Neural cell (in vitro differentiated cells): ENCODE measurements around the gene RIC1. TPM values are rescaled to one million over a fixed set of nuclear protein-coding genes. Genes with fewer than 3 reads are reported as not detected.

ENCODE experiments used
- H2AFZ ChIP-seq: fragments of 200-600, 300-800 bp; sonication (generic), shearing (Covaris generic); 2 replicates; pipeline ENCODE4 v1.6.0; 2014; ENCODE audit warnings: low read depth, mild to moderate bottlenecking, antibody characterized with exemption, low read length, moderate library complexity
- H3F3A ChIP-seq: fragments of 200-600 bp; shearing (Covaris generic); 2 replicates; pipeline ENCODE4 v1.6.1; 2016; ENCODE audit warnings: mild to moderate bottlenecking, moderate library complexity, mixed read lengths, antibody characterized with exemption, low read length; ENCODE audit not compliant: insufficient read depth, poor library complexity, severe bottlenecking
- H3K27ac ChIP-seq: fragments of 200-600, 300-800 bp; sonication (generic), shearing (Covaris generic); 2 replicates; pipeline ENCODE4 v1.5.1; 2014; ENCODE audit warnings: mild to moderate bottlenecking, low read length, moderate library complexity
- H3K27me3 ChIP-seq: fragments of 300-800, 200-600 bp; sonication (generic), shearing (Covaris generic); 2 replicates; pipeline ENCODE4 v1.6.0; 2014; ENCODE audit warnings: mild to moderate bottlenecking, low read depth, low read length, moderate library complexity; ENCODE audit not compliant: insufficient read depth
- H3K36me3 ChIP-seq: fragments of 300-800, 200-600 bp; sonication (generic), shearing (Covaris generic); 2 replicates; pipeline ENCODE4 v1.5.1; 2014; ENCODE audit warnings: mild to moderate bottlenecking, antibody characterized with exemption, low read length, moderate library complexity; ENCODE audit not compliant: insufficient read depth
- H3K4me2 ChIP-seq: fragments of 300-800, 200-600 bp; sonication (generic), shearing (Covaris generic); 2 replicates; pipeline ENCODE4 v1.6.0; 2014; ENCODE audit warnings: mild to moderate bottlenecking, low read length
- H3K4me3 ChIP-seq: fragments of 300-800, 200-600 bp; sonication (generic), shearing (Covaris generic); 2 replicates; pipeline ENCODE4 v1.5.1; 2014; ENCODE audit warnings: mild to moderate bottlenecking, low read length, moderate library complexity
- H3K79me2 ChIP-seq: fragments of 200-600 bp; shearing (Covaris generic); replicated peaks from 2 replicates; pipeline ENCODE4 v1.6.0; 2014; ENCODE audit warnings: mild to moderate bottlenecking, low read length, moderate library complexity; ENCODE audit not compliant: insufficient read depth
- H3K9ac ChIP-seq: fragments of 300-800, 200-600 bp; sonication (generic), shearing (Covaris generic); 2 replicates; pipeline ENCODE4 v1.6.1; 2016; ENCODE audit warnings: mild to moderate bottlenecking, low read length, mixed read lengths
- H3K9me2 ChIP-seq: fragments of 200-600 bp; shearing (Covaris generic); 2 replicates; pipeline ENCODE4 v1.6.1; 2016; ENCODE audit warnings: mild to moderate bottlenecking, low read length, mixed read lengths; ENCODE audit not compliant: insufficient read depth
- H3K9me3 ChIP-seq: fragments of 200-600, 300-800 bp; sonication (generic), shearing (Covaris generic); 2 replicates; pipeline ENCODE4 v1.6.1; 2016; ENCODE audit warnings: mild to moderate bottlenecking, mixed run types, low read length, moderate library complexity, mixed read lengths
- H4K20me1 ChIP-seq: fragments of 200-600 bp; shearing (Covaris generic); 2 replicates; pipeline ENCODE4 v1.6.1; 2016; ENCODE audit warnings: mild to moderate bottlenecking, mixed run types; ENCODE audit not compliant: insufficient read depth
- EP300 ChIP-seq: fragments of 450-650 bp; conservative IDR thresholded peaks from 2 replicates; pipeline ENCODE4 v1.6.1; 2014; ENCODE audit warnings: antibody characterized with exemption, mild to moderate bottlenecking, moderate library complexity; ENCODE audit not compliant: poor library complexity, severe bottlenecking
- EZH2 ChIP-seq: fragments of 200-600, 300-800 bp; shearing (Covaris generic), sonication (generic); IDR thresholded peaks from 2 replicates; pipeline ENCODE4 v1.6.1; 2014; ENCODE audit warnings: antibody characterized with exemption, low read length, borderline replicate concordance, mild to moderate bottlenecking; ENCODE audit not compliant: insufficient read depth, poor library complexity, severe bottlenecking
- MXI1 ChIP-seq: fragments of 450-650 bp; conservative IDR thresholded peaks from 2 replicates; pipeline ENCODE4 v1.6.1; 2014; ENCODE audit warnings: antibody characterized with exemption, mild to moderate bottlenecking; ENCODE audit not compliant: poor library complexity, severe bottlenecking
- POLR2AphosphoS5 ChIP-seq: IDR thresholded peaks from 2 replicates; pipeline ENCODE4 v1.6.1; 2012
- RAD21 ChIP-seq: fragments of 450-650 bp; conservative IDR thresholded peaks from 2 replicates; pipeline ENCODE4 v1.6.1; 2014; ENCODE audit warnings: antibody characterized with exemption, mild to moderate bottlenecking, moderate library complexity
- SMC3 ChIP-seq: fragments of 450-650 bp; conservative IDR thresholded peaks from 2 replicates; pipeline ENCODE4 v1.6.1; 2014; ENCODE audit warnings: antibody characterized with exemption, mild to moderate bottlenecking, moderate library complexity; ENCODE audit not compliant: poor library complexity
- TAF1 ChIP-seq: IDR thresholded peaks from 2 replicates; pipeline ENCODE4 v1.6.1; 2012; ENCODE audit warnings: low read depth
- polyA plus RNA-seq: library from polyadenylated mRNA; depleted of rRNA; stranded (reverse); fragments of >200 nt; gene quantifications from 2 replicates; pipeline ENCODE4 v1.2.3, GENCODE V29; 2014
- TF ChIP-seq, protein P1 (sequence below): fragments of 450-650 bp; IDR thresholded peaks from 2 replicates; pipeline ENCODE4 v1.5.1; 2014; ENCODE audit warnings: antibody characterized with exemption, mild to moderate bottlenecking, moderate library complexity; ENCODE audit not compliant: poor library complexity, severe bottlenecking
- TF ChIP-seq, protein P2 (sequence below): IDR thresholded peaks from 2 replicates; pipeline ENCODE4 v1.6.1; 2012; ENCODE audit warnings: borderline replicate concordance

Gene RIC1
- polyA plus RNA-seq, 1 donor from 2014 or later: 9.9 TPM

GRCh38 chr9:5611321-5612184 lies 17.4 kb upstream of the RIC1 start:
- Histone ChIP-seq H3K27ac (no peak overlapping the region), H3F3A (no peaks in the 10 kb centered on the region), H3K9me3 (no peaks in the 10 kb centered on the region), H3K9ac (no peak overlapping the region), H3K36me3 (no peaks in the 10 kb centered on the region), H3K27me3 (no peaks in the 10 kb centered on the region), H2AFZ (no peak overlapping the region), H3K79me2 (no peaks in the 10 kb centered on the region), H3K4me3 (no peak overlapping the region), H3K4me2 (no peak overlapping the region), H4K20me1 (no peaks in the 10 kb centered on the region), H3K9me2 (no peaks in the 10 kb centered on the region)
- TF ChIP-seq, protein P1, sequence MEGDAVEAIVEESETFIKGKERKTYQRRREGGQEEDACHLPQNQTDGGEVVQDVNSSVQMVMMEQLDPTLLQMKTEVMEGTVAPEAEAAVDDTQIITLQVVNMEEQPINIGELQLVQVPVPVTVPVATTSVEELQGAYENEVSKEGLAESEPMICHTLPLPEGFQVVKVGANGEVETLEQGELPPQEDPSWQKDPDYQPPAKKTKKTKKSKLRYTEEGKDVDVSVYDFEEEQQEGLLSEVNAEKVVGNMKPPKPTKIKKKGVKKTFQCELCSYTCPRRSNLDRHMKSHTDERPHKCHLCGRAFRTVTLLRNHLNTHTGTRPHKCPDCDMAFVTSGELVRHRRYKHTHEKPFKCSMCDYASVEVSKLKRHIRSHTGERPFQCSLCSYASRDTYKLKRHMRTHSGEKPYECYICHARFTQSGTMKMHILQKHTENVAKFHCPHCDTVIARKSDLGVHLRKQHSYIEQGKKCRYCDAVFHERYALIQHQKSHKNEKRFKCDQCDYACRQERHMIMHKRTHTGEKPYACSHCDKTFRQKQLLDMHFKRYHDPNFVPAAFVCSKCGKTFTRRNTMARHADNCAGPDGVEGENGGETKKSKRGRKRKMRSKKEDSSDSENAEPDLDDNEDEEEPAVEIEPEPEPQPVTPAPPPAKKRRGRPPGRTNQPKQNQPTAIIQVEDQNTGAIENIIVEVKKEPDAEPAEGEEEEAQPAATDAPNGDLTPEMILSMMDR: no peak
- no peak for TF ChIP-seq RAD21
- TF ChIP-seq SMC3: no peak
- TF ChIP-seq, protein P2, sequence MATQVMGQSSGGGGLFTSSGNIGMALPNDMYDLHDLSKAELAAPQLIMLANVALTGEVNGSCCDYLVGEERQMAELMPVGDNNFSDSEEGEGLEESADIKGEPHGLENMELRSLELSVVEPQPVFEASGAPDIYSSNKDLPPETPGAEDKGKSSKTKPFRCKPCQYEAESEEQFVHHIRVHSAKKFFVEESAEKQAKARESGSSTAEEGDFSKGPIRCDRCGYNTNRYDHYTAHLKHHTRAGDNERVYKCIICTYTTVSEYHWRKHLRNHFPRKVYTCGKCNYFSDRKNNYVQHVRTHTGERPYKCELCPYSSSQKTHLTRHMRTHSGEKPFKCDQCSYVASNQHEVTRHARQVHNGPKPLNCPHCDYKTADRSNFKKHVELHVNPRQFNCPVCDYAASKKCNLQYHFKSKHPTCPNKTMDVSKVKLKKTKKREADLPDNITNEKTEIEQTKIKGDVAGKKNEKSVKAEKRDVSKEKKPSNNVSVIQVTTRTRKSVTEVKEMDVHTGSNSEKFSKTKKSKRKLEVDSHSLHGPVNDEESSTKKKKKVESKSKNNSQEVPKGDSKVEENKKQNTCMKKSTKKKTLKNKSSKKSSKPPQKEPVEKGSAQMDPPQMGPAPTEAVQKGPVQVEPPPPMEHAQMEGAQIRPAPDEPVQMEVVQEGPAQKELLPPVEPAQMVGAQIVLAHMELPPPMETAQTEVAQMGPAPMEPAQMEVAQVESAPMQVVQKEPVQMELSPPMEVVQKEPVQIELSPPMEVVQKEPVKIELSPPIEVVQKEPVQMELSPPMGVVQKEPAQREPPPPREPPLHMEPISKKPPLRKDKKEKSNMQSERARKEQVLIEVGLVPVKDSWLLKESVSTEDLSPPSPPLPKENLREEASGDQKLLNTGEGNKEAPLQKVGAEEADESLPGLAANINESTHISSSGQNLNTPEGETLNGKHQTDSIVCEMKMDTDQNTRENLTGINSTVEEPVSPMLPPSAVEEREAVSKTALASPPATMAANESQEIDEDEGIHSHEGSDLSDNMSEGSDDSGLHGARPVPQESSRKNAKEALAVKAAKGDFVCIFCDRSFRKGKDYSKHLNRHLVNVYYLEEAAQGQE: no peak
- no peak for TF ChIP-seq MXI1
- no peak for TF ChIP-seq TAF1
- no peak for TF ChIP-seq EZH2
- TF ChIP-seq POLR2AphosphoS5: no peak

GRCh38 chr9:5612185-5612530 lies 16.7 kb upstream of the RIC1 start:
- no peaks in the 10 kb centered on the region for H3K9me2 ChIP-seq
- no peaks in the 10 kb centered on the region for H3F3A ChIP-seq
- TF ChIP-seq RAD21 (no peak), EP300 (no peak)
- TF ChIP-seq, protein P1: no peak
- H3K9ac ChIP-seq: no peak overlapping the region
- H3K9me3 ChIP-seq: no peaks in the 10 kb centered on the region
- H3K36me3 ChIP-seq: no peaks in the 10 kb centered on the region
- no peaks in the 10 kb centered on the region for H4K20me1 ChIP-seq
- H3K4me2 ChIP-seq: no peak overlapping the region
- no peaks in the 10 kb centered on the region for H3K79me2 ChIP-seq
- no peak overlapping the region for H3K4me3 ChIP-seq
- no peak overlapping the region for H2AFZ ChIP-seq
- H3K27me3 ChIP-seq: no peaks in the 10 kb centered on the region
- no peak overlapping the region for H3K27ac ChIP-seq
